Mesendoderm (in vitro differentiated cells): ENCODE measurements around the gene PTH.

Source experiments
- DNase-seq: peaks from one replicate; pipeline ENCODE4 v3.0.0; 2013
- H2AK5ac ChIP-seq: 2 replicates; pipeline ENCODE4 v1.6.1; 2013; ENCODE audit warnings: low read length, inconsistent platforms
- H2BK120ac ChIP-seq: 2 replicates; pipeline ENCODE4 v1.6.1; 2013; ENCODE audit warnings: low read depth, mild to moderate bottlenecking, low read length, moderate library complexity, mixed read lengths
- H2BK15ac ChIP-seq: replicated peaks from 2 replicates; pipeline ENCODE4 v1.6.1; 2013; ENCODE audit warnings: low read depth, mild to moderate bottlenecking, moderate library complexity
- H2BK5ac ChIP-seq: 2 replicates; pipeline ENCODE4 v1.6.1; 2013; ENCODE audit warnings: low read length, inconsistent platforms
- H3K18ac ChIP-seq: 2 replicates; pipeline ENCODE4 v1.6.1; 2013; ENCODE audit warnings: mild to moderate bottlenecking, low read length, mixed read lengths
- H3K23ac ChIP-seq: one replicate; pipeline ENCODE4 v1.6.1; 2013; ENCODE audit warnings: low read length
- H3K27ac ChIP-seq: 2 replicates; pipeline ENCODE4 v1.5.1; 2013; ENCODE audit warnings: low read depth, mild to moderate bottlenecking, inconsistent platforms, low read length, moderate library complexity
- H3K27me3 ChIP-seq: 2 replicates; pipeline ENCODE4 v1.6.1; 2013; ENCODE audit warnings: low read length, control low read depth, mild to moderate bottlenecking, inconsistent platforms; ENCODE audit not compliant: insufficient read depth, poor library complexity
- H3K36me3 ChIP-seq: 2 replicates; pipeline ENCODE4 v1.6.1; 2013; ENCODE audit warnings: low read length, inconsistent platforms; ENCODE audit not compliant: control insufficient read depth, insufficient read depth
- H3K4ac ChIP-seq: one replicate; pipeline ENCODE4 v1.6.1; 2013; ENCODE audit warnings: low read depth, mild to moderate bottlenecking, low read length, moderate library complexity
- H3K4me1 ChIP-seq: 2 replicates; pipeline ENCODE4 v1.6.1; 2013; ENCODE audit warnings: low read depth, low read length, inconsistent platforms; ENCODE audit not compliant: control insufficient read depth
- H3K4me2 ChIP-seq: 2 replicates; pipeline ENCODE4 v1.6.1; 2013; ENCODE audit warnings: low read length
- H3K4me3 ChIP-seq: 2 replicates; pipeline ENCODE4 v1.5.1; 2013; ENCODE audit warnings: mild to moderate bottlenecking, low read length
- H3K56ac ChIP-seq: one replicate; pipeline ENCODE4 v1.6.1; 2013; ENCODE audit warnings: low read length
- H3K79me1 ChIP-seq: 2 replicates; pipeline ENCODE4 v1.6.1; 2013; ENCODE audit warnings: low read length, inconsistent platforms
- H3K79me2 ChIP-seq: 2 replicates; pipeline ENCODE4 v1.6.1; 2013; ENCODE audit warnings: mild to moderate bottlenecking, low read length; ENCODE audit not compliant: control insufficient read depth, insufficient read depth
- H3K9ac ChIP-seq: 2 replicates; pipeline ENCODE4 v1.6.1; 2013; ENCODE audit warnings: low read length, inconsistent platforms
- H4K5ac ChIP-seq: one replicate; pipeline ENCODE4 v1.6.1; 2013; ENCODE audit warnings: low read length
- H4K8ac ChIP-seq: one replicate; pipeline ENCODE4 v1.6.1; 2013; ENCODE audit warnings: low read depth, mild to moderate bottlenecking, control low read depth, low read length, moderate library complexity
- WGBS: extraction: QIAGEN DNeasy Blood & Tissue Kit; methylation state at CpG from one replicate; pipeline ENCODE4 v1.1.7; 2013; ENCODE audit warnings: low lambda C conversion rate, missing lambda C conversion rate; ENCODE audit not compliant: insufficient coverage; ENCODE audit errors: extremely low coverage; 5-methylcytosine and 5-hydroxymethylcytosine counted together

The PTH gene

GRCh38 chr11:13475091-13475490 is 20.7 kb downstream of the PTH start:
- Histone ChIP-seq H3K18ac (no peak overlapping the region), H3K4me2 (no peak overlapping the region), H3K9ac (no peak overlapping the region), H3K4me1 (no peaks in the 10 kb centered on the region), H2BK15ac (no peak overlapping the region), H2BK120ac (no peak overlapping the region), H2AK5ac (no peak overlapping the region), H3K79me1 (no peaks in the 10 kb centered on the region), H3K79me2 (no peaks in the 10 kb centered on the region), H3K56ac (no peak overlapping the region), H3K23ac (no peak overlapping the region), H4K8ac (no peak overlapping the region), H3K36me3 (no peaks in the 10 kb centered on the region), H2BK5ac (no peak overlapping the region), H3K4me3 (no peak overlapping the region), H3K27me3 (no peaks in the 10 kb centered on the region), H4K5ac (no peak overlapping the region), H3K4ac (no peak overlapping the region), H3K27ac (no peak overlapping the region)
- DNase-seq = no peak
- no CpG with 5 or more reads among the region's 3 CpGs for WGBS

DNA sequence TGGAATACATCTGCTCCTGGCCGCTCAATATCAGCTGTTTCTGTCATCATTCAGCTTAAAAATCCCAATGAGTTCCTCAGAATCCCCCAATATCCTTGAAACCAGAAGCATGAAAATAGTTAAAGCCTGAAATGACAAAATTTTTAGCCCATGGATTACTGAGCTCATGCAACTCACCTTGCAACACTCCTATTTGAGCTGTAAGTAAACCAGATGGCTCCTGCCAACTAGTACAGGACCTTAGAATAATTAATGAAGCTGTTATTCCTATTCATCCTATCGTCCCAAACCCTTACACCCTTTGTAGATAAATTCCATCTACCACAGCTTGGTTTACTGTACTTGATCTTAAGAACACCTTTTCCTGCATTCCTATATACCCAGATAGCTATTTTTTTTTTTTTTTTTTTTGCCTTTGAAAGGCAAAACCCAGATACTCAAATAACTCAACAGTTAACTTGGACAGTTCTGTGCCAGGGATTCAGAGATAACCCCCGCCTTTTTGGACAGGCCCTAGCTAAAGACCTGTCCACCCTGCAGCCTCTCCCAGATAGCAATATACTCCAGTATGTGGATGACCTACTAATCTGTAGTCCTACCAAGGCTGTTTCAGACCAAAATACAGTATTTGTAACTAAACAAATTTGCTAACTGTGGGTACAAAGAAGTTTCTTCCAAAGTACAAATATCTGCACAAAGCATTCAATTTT is 22.6 kb downstream of the PTH start:
- H2BK5ac ChIP-seq = no peak overlapping the region
- H3K4me1 ChIP-seq = peaks cover 6% of the 10 kb centered on the region
- no peak overlapping the region for H3K27ac ChIP-seq

DNA sequence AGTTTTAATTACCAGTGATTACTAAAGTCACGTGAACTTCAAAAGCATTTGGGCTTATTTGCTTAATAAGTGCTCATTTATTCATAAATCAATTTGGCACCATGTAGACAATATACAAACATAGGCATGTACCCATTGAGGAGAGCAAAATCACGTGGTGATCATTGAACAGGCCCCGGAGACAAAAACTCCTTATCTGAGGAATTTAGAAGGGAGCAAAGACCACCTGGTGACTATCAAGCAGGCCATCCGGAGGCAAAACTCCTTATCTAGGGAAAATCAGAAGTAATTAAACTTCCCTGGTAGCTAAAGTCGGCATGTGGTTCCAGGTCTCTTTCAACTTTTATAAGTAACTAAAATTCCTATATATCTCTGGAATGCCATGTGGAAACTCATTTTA is 27.0 kb downstream of the PTH start:
- H3K4me1 ChIP-seq = peaks cover 9% of the 10 kb centered on the region
- DNase-seq = peak; percentile 81
- H3K9ac ChIP-seq = no peak overlapping the region
- H3K27me3 ChIP-seq = no peaks in the 10 kb centered on the region
- no peak overlapping the region for H3K4ac ChIP-seq
- no peaks in the 10 kb centered on the region for H3K79me1 ChIP-seq
- H4K8ac ChIP-seq = no peak overlapping the region
- H2BK5ac ChIP-seq = peak overlapping the region; percentile 92
- no peak overlapping the region for H2BK120ac ChIP-seq
- H3K23ac ChIP-seq = no peak overlapping the region
- H2AK5ac ChIP-seq = no peak overlapping the region
- H3K27ac ChIP-seq = peak overlapping the region; percentile 73
- H3K36me3 ChIP-seq = no peaks in the 10 kb centered on the region
- H4K5ac ChIP-seq = peak overlapping the region; percentile 50
- WGBS = no CpG with 5 or more reads among the region's 5 CpGs
- no peak overlapping the region for H2BK15ac ChIP-seq
- no peak overlapping the region for H3K4me2 ChIP-seq
- H3K18ac ChIP-seq = no peak overlapping the region
- H3K4me3 ChIP-seq = no peak overlapping the region
- H3K79me2 ChIP-seq = no peaks in the 10 kb centered on the region
- peak overlapping the region; percentile 73 for H3K56ac ChIP-seq

More for the DNA sequence above, 22.6 kb downstream of the PTH start:
- no peak overlapping the region for H2BK15ac ChIP-seq
- no peak overlapping the region for H3K4ac ChIP-seq
- no peaks in the 10 kb centered on the region for H3K36me3 ChIP-seq
- no peak overlapping the region for H3K9ac ChIP-seq
- H3K18ac ChIP-seq = no peak overlapping the region
- H3K79me1 ChIP-seq = no peaks in the 10 kb centered on the region
- H4K5ac ChIP-seq = no peak overlapping the region
- DNase-seq = no peak
- no peak overlapping the region for H2BK120ac ChIP-seq
- H2AK5ac ChIP-seq = no peak overlapping the region
- H3K56ac ChIP-seq = no peak overlapping the region
- H3K27me3 ChIP-seq = no peaks in the 10 kb centered on the region
- no peak overlapping the region for H3K4me2 ChIP-seq
- no CpG with 5 or more reads among the region's 3 CpGs for WGBS
- H3K79me2 ChIP-seq = no peaks in the 10 kb centered on the region
- no peak overlapping the region for H3K4me3 ChIP-seq
- no peak overlapping the region for H4K8ac ChIP-seq
- H3K23ac ChIP-seq = no peak overlapping the region

DNA sequence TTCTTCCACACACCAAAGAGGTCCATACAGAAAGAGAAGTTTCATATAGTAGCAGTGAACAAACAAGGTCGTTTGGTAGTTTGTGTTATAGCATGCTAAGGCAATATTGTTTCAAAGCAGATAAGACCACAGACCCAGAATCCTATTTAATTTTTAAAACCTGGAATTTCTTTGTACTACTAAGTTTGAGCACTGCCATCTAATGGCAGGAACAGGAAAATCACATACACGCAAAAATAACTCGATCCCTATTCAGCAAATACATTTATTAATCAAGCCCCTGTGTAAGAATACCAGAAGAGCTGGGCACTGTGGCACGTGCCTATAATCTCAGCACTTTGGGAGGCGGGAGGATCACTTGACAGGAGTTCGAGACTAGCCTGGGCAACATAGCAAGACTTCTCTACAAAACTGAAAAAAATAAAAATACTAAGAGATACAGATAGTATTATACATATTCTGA is 29.9 kb downstream of the PTH start:
- no peak overlapping the region for H3K4me3 ChIP-seq
- no peak overlapping the region for H3K56ac ChIP-seq
- peaks cover 9% of the 10 kb centered on the region for H3K4me1 ChIP-seq
- H2BK120ac ChIP-seq = no peak overlapping the region
- no peaks in the 10 kb centered on the region for H3K27me3 ChIP-seq
- no peaks in the 10 kb centered on the region for H3K36me3 ChIP-seq
- no peak overlapping the region for H3K4ac ChIP-seq
- H3K18ac ChIP-seq = no peak overlapping the region
- H3K27ac ChIP-seq = no peak overlapping the region
- no CpG with 5 or more reads among the region's 6 CpGs for WGBS
- no peak overlapping the region for H2BK15ac ChIP-seq
- no peaks in the 10 kb centered on the region for H3K79me1 ChIP-seq
- H4K8ac ChIP-seq = no peak overlapping the region
- no peak for DNase-seq
- H2BK5ac ChIP-seq = no peak overlapping the region
- H2AK5ac ChIP-seq = no peak overlapping the region
- no peak overlapping the region for H3K9ac ChIP-seq
- no peak overlapping the region for H4K5ac ChIP-seq
- no peak overlapping the region for H3K4me2 ChIP-seq
- H3K23ac ChIP-seq = no peak overlapping the region
- peaks cover 2% of the 10 kb centered on the region for H3K79me2 ChIP-seq

GRCh38 chr11:13463779-13464290 is 32.0 kb downstream of the PTH start:
- H4K8ac ChIP-seq = peak overlapping the region; percentile 70
- H3K18ac ChIP-seq = peak overlapping the region; percentile 94
- no peaks in the 10 kb centered on the region for H3K36me3 ChIP-seq
- peaks cover 7% of the 10 kb centered on the region for H3K79me2 ChIP-seq
- no peak overlapping the region for H3K23ac ChIP-seq
- peak overlapping the region; percentile 84 for H4K5ac ChIP-seq
- H3K9ac ChIP-seq = peak overlapping the region; percentile 80
- H3K27me3 ChIP-seq = no peaks in the 10 kb centered on the region
- no peak overlapping the region for H2AK5ac ChIP-seq
- H3K4me1 ChIP-seq = peaks cover 2% of the 10 kb centered on the region
- peak overlapping the region; percentile 80 for H3K56ac ChIP-seq
- peak overlapping the region; percentile 94 for H3K27ac ChIP-seq
- no peak overlapping the region for H2BK15ac ChIP-seq
- no peak overlapping the region for H2BK120ac ChIP-seq
- no peaks in the 10 kb centered on the region for H3K79me1 ChIP-seq
- no peak overlapping the region for H3K4ac ChIP-seq
- H2BK5ac ChIP-seq = no peak overlapping the region
- H3K4me3 ChIP-seq = peak overlapping the region; percentile 39
- no CpG with 5 or more reads among the region's 12 CpGs for WGBS
- H3K4me2 ChIP-seq = peak overlapping the region; percentile 93
- DNase-seq = peak; percentile 82
